ENCODE measurements around the gene GNB1L.

GNB1L gene

DNA sequence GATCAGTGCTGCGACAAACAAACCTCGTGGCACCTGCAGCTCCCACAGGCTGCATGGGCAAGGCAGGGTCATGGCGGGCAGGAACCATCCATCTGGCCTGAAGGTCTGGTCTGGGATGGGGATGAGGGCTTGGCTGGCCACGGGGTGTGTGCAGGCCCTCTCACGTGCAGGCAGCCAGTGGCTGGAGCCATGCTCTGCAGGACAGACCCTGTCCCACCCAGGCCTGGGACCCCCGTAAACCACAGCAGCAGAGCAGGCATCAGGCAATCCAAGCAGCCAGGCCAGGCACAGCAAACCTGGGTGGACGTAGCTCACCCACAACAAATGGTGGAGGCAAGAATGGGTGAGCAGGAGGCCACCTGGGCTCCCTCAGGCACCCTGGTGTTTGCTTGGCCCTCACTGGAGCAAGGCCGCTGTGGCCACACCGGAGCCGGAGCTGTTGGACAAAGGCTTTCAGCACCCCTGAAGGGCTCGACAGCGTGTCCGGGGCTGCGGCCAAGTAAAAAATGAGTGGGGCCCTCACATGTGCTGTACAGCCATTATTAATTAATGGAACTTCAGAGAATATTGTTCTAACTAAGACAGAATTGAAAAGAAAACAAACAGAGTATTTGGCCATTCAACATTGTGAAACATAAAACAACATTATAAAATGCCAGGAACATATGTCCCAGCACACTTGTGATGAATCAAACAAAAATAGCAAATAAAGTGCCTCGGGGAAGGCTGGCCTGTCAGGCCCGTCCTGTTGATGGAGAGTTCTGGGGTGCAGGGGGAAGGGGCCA lies 24.0 kb upstream of the GNB1L start:
- TF ChIP-seq, protein P1, sequence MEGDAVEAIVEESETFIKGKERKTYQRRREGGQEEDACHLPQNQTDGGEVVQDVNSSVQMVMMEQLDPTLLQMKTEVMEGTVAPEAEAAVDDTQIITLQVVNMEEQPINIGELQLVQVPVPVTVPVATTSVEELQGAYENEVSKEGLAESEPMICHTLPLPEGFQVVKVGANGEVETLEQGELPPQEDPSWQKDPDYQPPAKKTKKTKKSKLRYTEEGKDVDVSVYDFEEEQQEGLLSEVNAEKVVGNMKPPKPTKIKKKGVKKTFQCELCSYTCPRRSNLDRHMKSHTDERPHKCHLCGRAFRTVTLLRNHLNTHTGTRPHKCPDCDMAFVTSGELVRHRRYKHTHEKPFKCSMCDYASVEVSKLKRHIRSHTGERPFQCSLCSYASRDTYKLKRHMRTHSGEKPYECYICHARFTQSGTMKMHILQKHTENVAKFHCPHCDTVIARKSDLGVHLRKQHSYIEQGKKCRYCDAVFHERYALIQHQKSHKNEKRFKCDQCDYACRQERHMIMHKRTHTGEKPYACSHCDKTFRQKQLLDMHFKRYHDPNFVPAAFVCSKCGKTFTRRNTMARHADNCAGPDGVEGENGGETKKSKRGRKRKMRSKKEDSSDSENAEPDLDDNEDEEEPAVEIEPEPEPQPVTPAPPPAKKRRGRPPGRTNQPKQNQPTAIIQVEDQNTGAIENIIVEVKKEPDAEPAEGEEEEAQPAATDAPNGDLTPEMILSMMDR (IDR thresholded peaks at IDR 0.05; ENCODE audit: insufficient read depth, low read length, poor library complexity, severe bottlenecking) = no peak
- DNase-seq (ENCODE audit: extremely low read depth, insufficient read length) = no peak
- Histone ChIP-seq H3K27me3 (replicated peaks; ENCODE audit: control insufficient read depth, insufficient read depth, low read length) (no peaks in the 10 kb centered on the region), H3K36me3 (ENCODE audit: control insufficient read depth, insufficient read depth, low read length) (no peaks in the 10 kb centered on the region), H3K4me3 (replicated peaks; ENCODE audit: low read depth, low read length) (no peak overlapping the region)

DNA sequence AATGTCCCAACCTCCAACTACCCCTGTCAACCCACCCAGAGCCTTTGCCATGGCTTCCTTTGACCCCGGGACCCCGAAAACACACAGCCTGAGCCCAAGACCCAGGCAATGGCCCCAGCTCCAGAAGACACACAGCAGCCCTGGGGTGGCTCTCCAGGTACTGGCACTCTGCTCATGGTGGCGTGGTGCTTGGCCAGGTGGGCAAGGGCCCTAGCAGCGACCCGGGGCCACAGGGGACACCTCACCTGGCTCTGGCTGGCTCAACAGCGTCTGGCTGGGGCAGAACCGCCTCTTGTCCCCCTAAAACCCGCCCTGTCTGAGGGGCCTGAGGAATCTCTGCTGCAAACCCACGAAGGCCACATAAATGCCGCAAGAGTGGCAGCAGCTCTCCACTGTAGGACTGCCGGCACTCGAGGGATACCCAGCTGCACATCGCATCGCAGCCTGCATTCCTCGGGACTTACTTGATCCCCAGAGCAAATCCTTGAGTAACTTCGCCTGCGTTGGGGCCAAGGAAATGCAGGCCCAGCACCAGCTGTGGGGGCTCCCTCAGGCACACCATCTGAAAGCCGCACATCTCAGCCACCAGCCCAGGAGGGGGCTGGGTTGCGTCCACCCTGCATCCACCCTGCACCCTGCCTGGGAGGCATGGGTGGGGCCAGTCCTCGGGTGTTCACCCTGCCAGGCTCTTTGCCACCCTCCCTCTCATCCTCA lies 23.1 kb upstream of the GNB1L start:
- no peak for DNase-seq (ENCODE audit: extremely low read depth, insufficient read length)
- no peaks in the 10 kb centered on the region for H3K36me3 ChIP-seq (ENCODE audit: control insufficient read depth, insufficient read depth, low read length)
- TF ChIP-seq, protein P1 (IDR thresholded peaks at IDR 0.05; ENCODE audit: insufficient read depth, low read length, poor library complexity, severe bottlenecking) = no peak

DNA sequence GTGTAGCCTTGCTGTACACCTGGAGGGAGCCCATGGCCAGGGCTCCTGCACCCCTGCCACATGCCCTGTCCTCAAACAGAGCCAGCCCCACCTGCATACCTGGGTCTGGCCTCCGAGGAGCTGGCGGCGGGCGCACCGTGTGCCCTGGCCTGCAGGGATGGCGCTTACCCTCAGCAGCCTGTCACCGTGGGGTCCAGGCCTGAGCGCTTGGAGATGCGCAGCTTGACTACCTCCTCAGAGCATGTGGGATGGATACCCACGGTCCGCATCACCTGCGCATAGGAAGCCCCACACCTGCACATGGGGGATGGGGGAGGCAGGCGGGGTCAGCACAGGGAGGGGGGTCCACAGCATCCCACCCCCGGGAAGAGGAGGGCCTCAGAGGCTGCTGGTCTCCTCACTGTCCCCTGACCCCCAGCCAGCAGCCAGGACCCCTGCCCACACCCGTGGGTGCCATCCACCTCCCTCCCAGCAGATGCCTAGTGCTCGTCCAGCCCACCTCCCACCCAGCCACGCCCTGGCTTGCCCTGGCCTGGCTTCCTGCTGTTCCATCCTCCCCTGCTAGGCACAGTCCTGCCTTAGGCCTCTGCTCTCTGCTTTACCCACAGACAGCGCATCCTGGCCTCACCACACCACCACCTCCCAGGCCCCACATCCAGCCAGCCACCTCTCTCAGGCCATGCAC lies 22.4 kb upstream of the GNB1L start:
- DNase-seq (ENCODE audit: extremely low read depth, insufficient read length) = no peak
- Histone ChIP-seq H3K36me3 (ENCODE audit: control insufficient read depth, insufficient read depth, low read length) (no peaks in the 10 kb centered on the region), H3K4me3 (replicated peaks; ENCODE audit: low read depth, low read length) (no peak overlapping the region), H3K27me3 (replicated peaks; ENCODE audit: control insufficient read depth, insufficient read depth, low read length) (no peaks in the 10 kb centered on the region)
- TF ChIP-seq, protein P1 (IDR thresholded peaks at IDR 0.05; ENCODE audit: insufficient read depth, low read length, poor library complexity, severe bottlenecking) = no peak

More for the DNA sequence above, 23.1 kb upstream of the GNB1L start:
- no peaks in the 10 kb centered on the region for H3K27me3 ChIP-seq (replicated peaks; ENCODE audit: control insufficient read depth, insufficient read depth, low read length)
- no peak overlapping the region for H3K4me3 ChIP-seq (replicated peaks; ENCODE audit: low read depth, low read length)

DNA sequence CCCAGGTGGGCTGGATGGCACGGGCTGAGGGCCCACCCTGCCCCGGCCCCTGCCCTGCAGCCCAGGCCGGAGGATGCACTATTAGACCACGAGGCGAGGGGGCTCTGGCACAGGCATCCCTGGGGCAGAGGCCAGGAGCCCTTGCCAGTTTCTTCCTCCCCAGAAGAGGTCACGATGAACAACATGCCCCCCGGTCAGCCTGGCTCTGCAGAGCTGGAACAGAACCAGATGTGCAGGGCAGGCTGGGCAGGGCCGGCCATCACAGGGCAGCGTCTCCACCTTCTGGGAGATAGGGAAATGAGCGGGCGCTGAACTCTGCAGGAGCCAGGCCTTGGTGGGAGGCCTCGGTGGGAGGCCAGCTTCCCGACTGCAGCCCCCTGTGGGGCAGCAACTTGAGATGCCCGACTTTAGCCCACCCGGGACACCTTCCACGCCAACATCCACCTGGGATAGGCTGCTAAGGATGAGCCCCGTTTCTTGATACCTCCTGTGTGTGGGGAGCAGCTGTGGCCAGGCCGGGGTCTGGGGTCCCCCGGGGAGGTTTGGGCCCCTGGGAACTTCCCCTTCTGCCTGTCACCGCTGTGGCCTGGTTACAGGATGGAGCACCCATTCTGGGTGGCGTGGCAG lies 21.8 kb upstream of the GNB1L start:
- TF ChIP-seq, protein P1 (IDR thresholded peaks at IDR 0.05; ENCODE audit: insufficient read depth, low read length, poor library complexity, severe bottlenecking) = no peak
- peak; percentile 4 for DNase-seq (ENCODE audit: extremely low read depth, insufficient read length)

DNA sequence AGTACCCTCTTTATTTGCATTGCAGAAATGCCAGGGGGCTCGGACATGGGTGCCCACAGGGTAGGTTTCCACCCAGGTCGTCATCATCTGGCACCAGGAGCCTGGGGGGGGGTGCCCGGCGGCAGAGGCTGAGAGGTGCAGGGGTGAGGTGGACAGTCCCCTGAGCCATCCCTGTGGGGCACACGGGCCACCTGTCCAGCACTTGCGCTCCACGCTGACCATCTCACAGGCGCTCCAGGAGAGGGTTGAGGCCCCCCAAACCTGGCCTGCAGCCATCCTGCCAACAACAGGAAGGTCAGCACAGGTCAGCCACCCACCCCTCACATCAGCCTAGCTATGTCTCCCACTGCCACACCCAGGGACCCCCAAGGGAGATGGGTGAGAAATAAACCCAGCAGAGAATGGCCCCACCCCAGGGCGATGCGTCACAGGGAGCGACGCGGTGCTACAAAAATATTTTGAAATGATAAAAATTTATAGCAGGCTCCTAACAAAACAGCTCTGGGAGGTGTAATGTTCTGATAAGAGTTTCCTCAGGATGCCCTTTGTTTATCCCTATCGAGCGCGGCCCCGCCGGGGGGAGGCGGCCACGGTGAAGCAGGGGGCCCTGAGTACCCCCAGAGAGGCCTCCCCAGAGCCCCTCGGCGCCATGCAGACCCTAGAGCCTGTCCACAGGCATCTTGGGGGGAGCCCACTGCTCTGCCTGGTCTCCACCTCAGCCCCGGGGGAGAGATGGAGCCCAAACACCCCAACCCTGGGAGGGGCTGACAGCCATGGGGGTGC lies 21.0 kb upstream of the GNB1L start:
- H3K4me3 ChIP-seq (replicated peaks; ENCODE audit: low read depth, low read length) = no peak overlapping the region

More for the DNA sequence above, 21.8 kb upstream of the GNB1L start:
- Histone ChIP-seq H3K27me3 (replicated peaks; ENCODE audit: control insufficient read depth, insufficient read depth, low read length) (no peaks in the 10 kb centered on the region), H3K36me3 (ENCODE audit: control insufficient read depth, insufficient read depth, low read length) (no peaks in the 10 kb centered on the region), H3K4me3 (replicated peaks; ENCODE audit: low read depth, low read length) (no peak overlapping the region)

More for the DNA sequence above, 21.0 kb upstream of the GNB1L start:
- Histone ChIP-seq H3K27me3 (replicated peaks; ENCODE audit: control insufficient read depth, insufficient read depth, low read length) (no peaks in the 10 kb centered on the region), H3K36me3 (ENCODE audit: control insufficient read depth, insufficient read depth, low read length) (no peaks in the 10 kb centered on the region)
- DNase-seq (ENCODE audit: extremely low read depth, insufficient read length) = peak; percentile 2
- TF ChIP-seq, protein P1 (IDR thresholded peaks at IDR 0.05; ENCODE audit: insufficient read depth, low read length, poor library complexity, severe bottlenecking) = no peak
